GM18511 (cell line): Measurements from ENCODE around the gene RNU6-1.

Experiments used
- ATAC-seq: cut with Tn5 transposase; IDR thresholded peaks from one replicate; pipeline ENCODE4 v1.9.1; 2021; ENCODE audit warnings: mild to moderate bottlenecking, moderate library complexity; ENCODE audit not compliant: unreplicated experiment

RNU6-1 gene

DNA sequence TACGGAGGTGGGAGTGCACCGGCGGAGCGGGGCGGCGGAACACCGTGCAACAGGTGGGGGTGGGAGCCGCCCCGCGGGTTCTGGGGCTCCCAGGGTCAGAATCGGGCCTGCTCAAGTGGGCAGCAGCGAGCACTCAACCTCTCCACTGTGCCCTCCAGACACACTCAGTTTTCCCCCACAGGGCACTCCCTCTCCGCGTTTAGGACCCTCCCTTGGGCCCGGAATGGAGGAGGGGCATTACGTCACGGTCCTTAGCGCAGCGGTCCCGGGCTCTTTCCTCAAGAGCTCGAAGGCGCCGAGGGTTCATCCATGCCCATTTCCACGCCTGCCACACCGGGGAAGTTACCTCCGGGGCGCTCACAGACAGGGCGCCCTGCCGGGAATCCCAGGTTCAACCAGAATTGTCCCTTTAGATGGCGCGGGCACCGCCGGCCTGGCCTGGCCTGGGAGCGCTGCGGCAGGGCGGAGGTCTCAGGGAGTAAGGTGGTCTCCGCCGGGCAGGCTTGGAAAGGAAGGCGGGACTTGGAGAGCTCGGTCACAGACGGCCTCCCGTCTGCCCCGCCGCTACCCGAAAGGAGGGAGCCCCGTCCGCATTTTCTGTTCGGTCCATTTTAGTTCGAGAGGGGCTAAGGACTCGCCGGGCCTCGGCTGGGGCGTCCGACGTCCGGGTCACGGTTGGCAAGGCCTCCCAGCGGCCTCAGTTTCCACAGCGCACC lies 5.1 kb downstream of the RNU6-1 start:
- ATAC-seq: no peak

DNA sequence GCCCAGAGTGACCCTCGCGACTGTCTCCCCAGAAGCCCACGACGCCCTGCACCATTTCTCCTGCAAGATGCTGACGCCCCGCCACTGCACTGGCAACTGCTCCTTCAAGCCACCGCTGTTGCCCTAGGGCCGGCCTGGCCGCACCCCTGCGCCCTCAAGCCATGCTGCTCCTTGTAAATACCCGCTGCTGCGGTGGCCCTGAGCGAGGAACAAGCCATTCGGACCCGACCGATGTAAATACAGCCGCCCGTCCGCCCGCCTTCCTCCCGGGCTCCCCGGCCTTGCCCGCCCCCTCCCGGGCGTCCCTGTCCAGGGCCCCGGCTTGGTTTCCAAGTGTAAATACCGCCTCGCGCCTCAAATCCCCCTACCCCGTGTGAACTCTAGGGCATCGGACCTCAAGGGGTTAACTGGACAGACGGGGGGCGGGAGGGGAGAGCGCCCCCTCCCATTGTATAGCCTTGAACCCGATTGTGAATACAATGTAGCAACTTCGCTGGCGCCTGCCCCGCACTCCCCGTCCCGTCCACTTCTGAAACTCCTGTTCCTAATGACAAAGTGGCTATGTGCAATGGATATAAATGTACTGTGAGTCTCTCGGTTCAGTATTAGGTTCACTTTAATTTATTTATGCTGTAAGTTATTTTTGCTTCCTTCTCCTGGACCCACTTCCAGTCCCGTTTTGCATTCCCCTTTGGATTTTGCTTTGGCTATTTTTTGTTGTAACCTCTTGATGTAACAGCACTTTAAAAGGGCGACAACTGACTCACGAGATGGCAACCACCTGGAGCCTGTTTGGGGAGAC lies 5.9 kb downstream of the RNU6-1 start:
- ATAC-seq: no peak

DNA sequence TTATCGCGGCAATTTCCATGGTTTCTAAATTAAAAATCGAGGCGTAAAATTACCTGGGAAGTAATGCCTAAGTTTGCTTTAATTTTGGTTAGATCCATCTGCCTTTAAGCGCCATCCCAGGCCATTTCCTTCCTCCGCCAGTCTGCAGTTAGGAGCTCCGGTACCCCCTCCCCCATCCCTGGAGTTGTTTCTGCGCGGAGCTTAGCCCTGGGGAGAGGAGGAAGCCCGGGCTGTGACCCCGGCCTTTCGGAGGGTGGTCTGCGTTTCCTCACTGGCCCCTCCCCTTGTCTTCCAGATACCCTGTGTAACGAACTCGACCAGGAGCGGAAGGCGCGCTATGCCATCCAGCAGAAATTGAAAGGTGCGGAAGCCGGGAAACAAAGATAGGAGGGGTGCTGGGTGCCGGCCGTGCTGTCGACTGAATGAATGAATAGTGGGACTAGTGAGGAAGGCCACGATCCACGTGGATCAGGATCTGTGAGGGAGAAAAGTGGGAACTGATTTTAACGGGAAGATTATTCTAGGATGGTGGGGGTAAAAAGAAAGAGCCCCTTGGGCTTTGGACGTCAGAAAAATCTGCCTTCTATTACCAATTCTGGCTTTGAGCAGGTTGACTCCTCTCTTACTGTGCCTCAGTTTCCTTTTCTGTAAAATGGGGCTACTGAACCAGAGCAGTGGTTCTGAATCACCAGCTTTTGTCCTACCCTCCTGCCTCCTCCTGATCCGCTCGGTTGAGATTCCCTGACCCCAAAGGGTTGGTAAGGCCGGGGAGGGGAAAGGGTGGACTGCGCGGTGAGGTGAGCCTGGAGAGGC lies 6.7 kb downstream of the RNU6-1 start:
- no peak for ATAC-seq

DNA sequence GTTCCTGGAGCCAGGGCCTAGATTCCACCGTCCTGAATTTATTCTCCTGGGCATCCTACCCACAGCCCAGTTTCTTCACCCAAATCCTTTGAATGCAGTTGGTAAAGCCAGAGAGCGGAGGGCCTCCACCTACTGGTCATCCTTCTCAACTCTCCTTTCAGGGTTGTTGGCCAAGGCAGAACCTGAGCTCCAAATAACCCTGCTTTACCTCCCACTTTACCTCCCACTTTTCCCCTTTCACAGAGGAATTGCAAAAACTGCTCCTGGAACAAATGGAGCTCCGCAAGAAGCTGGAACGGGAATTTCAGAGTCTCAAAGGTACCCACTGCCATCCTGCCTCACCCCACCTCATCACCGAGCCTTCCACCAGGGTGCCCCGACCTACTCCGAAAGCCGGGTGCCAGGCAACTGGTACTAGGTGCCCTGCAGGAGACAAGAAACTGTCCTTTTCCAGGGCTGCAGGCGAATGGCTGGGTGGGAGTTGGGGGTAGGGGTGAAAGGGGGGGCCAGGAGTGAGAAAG lies 7.8 kb downstream of the RNU6-1 start:
- ATAC-seq: no peak

DNA sequence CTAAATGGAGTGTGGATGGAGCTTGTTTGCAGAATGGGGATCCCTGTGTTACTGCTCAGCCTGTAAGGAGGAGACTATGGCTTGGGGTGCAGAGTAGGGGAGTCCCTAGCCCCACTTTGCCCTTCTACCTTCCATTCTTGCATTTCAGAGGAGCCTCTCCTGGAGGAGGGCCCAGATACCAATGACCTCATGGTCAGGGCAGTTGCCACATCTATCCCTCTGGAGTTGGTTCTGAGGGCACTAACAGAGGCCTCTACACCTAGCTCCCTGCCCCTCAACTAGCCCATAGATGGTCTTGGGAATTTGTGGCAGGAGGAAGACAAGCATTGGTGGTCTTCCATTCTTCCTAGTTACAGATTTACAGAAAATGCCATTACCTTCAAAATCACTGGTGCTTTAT lies 8.5 kb downstream of the RNU6-1 start:
- no peak for ATAC-seq

DNA sequence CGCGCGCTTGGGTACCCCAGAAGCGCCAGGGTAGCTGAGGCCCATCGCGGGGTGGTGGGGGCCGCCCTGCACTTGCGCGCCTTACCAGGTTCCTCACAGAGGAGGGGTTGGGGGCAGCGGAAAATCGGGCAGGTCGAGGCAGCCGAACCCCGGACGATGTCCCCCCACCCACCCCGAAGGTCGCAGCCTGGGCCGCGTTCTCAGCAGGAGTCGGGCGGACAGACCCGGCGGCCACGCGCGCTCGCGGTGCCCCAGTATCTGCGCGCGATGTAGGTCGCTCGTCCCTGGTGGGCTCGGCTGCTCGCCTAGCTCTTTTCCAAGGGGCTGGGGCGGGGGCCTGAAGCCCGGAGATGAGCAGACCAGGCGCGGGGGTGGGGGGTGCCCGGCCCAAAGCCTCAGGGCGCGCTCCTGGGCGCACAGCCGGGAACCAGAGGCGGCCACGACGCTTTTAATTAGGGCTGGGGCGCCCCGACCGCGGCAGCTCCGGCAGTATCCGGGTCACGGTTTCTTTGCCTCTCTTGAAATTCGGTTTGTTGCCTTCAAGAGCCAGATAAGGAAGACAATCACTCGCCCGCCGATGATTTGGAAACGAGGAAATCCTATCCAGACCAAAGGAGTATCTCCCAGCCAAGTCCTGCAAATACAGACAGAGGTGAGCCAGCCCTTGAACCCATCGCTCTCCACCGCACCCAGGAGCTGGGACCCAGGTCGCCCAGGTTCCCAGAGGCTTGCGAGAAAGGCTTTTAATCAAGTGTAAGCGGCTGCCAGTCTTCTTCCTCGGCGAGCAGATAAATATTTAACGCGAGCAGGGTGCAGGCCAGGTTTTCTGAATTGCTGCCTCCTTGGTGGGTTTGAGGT lies 10.0 kb downstream of the RNU6-1 start:
- no peak for ATAC-seq

DNA sequence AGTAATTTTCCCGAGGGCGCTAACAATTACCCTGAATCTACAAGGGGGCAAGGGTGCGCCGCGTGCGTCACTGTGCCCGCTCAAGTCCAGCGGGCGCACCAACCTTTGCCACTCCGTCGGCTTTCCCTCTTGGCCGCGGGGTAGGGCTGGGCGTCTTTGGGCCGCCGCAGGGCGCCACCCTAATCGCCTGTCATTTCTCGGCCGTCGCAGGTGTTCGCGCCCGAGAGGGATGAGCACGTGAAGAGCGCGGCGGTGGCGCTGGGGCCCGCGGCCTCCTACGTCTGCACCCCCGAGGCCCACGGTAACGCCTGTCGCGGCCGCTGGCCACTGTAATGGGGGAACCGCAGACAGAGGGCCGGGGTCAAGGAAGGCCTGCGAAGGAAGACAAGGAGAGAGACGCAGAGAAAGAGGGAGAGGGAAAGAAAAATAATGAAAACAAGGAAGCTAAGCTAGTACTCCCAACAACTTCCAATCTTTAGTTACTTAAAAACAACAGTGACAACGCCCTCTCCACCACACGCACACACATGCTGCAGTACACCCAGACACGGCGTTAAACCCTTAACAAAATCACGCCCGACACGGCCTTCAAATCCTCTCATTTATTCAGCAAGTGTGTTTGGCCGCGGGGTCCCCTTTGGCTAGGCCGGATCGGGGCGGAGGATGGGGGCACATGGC lies 10.7 kb downstream of the RNU6-1 start:
- ATAC-seq: no peak

DNA sequence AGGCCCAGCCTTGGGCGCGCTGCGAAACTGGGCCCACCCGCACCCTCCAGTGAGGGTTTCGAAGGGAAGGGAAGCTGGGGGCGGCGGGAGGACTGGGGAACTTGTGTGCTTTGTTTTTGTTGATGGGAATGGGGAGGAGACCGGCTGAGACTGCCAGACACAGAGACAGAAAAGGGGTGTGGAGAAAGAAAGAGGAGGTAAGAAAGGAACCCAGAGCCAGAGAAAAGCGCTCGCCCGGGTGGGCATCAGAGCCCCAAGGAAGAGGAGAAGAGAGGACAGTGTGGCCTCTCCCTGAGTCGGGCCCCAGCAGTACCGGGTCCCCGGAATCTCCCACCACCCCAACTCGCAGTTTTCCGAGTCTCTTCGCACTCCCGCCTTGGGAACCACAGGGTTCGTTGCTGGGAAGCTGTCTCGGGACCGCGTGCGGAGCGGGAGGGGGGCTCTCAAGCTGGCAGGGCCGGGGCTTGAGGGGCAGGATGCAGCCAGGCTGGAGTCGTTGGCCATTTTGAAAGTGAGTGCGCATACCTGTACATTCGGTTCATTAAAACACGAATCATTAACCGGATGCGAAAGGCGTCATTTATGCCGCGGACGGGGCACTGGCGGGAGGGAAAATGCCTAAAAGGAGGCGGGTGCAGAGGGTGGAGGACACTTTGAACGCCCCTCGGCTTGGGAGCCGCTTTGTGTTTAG lies 11.4 kb downstream of the RNU6-1 start:
- no peak for ATAC-seq

DNA sequence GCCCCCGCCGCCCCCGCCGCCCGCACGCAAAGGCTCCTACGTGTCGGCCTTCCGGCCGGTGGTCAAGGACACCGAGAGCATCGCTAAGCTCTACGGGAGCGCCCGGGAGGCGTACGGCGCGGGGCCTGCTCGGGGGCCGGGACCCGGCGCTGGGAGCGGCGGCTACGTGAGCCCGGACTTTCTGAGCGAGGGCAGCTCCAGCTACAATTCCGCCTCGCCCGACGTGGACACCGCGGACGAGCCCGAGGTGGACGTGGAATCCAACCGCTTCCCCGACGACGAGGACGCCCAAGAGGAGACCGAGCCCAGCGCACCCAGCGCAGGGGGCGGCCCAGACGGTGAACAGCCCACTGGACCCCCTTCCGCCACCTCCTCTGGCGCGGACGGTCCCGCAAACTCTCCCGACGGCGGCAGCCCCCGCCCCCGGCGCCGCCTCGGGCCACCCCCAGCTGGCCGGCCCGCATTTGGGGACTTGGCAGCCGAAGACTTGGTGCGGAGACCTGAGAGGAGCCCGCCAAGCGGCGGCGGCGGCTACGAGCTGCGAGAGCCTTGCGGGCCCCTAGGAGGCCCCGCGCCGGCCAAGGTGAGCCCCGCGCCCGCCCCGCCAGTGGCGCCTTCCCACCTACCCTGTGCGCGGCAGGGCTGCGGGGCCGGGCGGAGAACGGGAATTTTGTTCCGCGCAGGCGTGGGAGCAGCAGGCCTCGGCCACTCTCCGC lies 12.1 kb downstream of the RNU6-1 start:
- ATAC-seq: no peak

DNA sequence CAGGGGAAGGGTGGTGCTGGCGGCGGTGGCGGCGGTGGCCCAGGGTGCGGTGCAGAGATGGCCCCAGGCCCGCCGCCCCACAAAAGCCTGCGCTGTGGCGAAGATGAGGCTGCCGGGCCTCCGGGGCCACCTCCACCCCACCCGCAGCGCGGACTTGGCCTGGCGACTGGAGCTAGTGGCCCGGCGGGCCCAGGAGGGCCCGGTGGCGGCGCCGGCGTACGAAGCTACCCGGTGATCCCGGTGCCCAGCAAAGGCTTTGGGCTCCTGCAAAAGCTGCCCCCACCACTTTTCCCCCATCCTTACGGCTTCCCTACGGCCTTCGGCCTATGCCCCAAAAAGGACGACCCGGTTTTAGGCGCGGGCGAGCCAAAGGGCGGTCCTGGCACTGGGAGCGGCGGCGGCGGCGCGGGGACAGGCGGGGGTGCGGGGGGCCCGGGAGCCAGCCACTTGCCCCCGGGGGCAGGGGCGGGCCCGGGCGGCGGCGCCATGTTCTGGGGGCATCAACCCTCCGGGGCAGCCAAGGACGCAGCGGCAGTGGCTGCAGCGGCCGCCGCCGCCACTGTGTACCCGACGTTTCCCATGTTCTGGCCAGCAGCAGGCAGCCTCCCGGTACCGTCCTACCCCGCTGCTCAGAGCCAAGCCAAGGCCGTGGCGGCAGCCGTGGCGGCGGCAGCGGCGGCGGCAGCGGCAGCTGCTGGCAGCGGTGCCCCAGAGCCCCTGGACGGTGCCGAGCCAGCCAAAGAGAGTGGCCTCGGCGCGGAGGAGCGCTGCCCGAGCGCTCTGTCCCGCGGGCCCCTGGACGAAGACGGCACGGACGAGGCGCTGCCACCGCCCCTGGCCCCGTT lies 12.9 kb downstream of the RNU6-1 start:
- ATAC-seq: no peak

DNA sequence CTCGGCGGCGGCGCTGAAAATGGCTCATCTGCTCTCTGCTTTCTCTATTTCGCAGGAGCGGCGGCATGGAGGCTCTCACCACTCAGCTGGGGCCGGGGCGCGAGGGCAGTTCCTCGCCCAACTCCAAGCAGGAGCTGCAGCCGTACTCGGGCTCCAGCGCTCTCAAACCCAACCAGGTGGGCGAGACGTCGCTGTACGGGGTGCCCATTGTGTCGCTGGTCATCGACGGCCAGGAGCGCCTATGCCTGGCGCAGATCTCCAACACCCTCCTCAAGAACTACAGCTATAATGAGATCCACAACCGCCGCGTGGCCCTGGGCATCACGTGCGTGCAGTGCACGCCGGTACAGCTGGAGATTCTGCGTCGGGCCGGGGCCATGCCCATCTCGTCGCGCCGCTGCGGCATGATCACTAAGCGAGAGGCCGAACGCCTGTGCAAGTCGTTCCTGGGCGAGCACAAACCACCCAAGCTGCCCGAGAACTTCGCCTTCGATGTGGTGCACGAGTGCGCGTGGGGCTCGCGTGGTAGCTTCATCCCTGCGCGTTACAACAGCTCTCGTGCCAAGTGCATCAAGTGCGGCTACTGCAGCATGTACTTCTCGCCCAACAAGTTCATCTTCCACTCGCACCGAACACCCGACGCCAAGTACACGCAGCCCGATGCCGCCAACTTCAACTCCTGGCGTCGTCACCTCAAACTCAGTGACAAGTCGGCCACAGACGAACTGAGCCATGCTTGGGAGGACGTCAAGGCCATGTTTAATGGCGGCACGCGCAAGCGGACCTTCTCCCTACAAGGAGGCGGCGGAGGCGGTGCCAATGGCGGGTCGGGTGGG lies 13.7 kb downstream of the RNU6-1 start:
- ATAC-seq: no peak

DNA sequence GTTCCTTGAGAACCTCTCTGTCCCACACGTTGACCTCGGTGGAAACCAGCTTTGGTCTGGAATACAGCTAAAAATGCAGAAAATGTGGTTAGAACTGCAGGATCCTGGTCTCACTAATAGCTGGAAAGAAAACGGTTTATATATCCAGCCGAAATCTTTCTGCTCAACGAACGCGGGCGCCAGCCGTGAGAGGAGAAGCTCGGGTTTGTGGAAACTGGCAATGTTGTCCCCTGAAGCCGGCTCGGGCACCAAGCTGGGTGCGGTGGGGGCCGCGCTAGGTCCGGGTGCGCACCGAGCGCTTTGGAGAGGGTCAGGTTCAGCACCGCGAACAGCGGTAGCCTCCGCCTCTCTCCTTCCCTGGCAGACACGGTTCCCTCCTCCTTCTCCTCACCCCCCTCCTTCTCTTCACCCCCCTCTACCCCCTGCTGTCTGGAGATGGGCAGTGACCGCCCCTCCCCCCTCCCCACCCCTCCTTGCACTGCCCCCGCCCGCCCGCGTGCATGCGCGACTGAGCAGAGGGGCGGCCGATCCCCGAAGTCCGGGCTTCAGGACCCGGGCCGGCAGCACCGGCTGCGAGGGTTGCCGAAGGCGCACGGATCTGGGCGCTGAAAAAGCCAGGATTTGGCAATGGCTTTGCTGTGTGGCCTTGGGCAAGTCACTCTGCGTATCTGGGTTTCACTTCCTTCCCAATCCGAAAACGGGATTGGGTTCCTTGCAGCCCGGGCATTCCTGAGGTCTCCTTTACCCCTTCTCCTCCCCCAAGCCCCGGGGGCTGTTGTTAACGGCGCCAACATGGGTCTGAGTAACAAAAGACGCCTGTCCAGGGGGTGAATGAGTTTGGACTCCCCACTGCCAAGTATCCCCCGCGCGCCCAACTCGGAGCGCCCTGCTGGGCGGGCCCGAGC lies 14.6 kb downstream of the RNU6-1 start, which contains the start of gene SKOR1:
Gene SKOR1 (plus strand): TSS at position 534 of the 905 bp plus-strand sequence. CDS start 94 bp downstream, at position 628.
- no peak for ATAC-seq

DNA sequence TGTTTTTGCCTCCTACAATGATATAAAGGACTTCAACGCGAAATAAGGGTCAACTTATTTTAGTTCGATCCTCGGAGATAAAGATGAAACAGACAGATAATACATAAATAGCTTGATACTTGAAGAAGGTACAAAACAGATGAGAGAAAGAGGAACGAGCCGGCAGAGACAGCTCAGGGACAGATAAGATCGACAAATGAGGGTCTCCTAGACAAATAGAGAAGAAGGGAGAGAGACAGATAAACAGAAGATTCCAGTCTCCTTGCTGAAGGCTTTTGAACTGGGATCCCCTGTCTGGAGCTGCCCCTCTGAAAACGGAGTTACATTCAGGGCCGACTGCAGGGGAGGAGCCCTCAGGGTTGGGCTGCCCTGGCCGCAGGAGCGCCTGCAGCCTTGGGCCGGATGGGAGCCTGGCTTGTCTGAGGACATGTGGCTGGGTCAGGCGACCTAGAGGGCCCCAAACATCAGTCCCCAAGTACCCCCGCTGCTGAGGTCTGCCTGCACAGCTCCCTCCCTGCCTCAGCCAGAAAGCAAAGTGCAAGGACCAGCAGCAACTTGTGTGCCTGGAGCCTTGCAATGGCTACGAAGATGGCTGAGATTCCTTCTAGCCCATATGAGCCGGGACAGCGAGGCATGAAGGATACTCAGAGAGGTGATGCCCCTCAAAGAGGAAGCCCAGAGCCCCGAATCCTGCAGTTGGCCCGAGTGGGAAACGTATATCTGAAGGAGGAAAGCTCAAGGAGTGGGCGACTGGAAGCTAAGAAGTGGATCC lies 15.5 kb downstream of the RNU6-1 start:
- no peak for ATAC-seq

DNA sequence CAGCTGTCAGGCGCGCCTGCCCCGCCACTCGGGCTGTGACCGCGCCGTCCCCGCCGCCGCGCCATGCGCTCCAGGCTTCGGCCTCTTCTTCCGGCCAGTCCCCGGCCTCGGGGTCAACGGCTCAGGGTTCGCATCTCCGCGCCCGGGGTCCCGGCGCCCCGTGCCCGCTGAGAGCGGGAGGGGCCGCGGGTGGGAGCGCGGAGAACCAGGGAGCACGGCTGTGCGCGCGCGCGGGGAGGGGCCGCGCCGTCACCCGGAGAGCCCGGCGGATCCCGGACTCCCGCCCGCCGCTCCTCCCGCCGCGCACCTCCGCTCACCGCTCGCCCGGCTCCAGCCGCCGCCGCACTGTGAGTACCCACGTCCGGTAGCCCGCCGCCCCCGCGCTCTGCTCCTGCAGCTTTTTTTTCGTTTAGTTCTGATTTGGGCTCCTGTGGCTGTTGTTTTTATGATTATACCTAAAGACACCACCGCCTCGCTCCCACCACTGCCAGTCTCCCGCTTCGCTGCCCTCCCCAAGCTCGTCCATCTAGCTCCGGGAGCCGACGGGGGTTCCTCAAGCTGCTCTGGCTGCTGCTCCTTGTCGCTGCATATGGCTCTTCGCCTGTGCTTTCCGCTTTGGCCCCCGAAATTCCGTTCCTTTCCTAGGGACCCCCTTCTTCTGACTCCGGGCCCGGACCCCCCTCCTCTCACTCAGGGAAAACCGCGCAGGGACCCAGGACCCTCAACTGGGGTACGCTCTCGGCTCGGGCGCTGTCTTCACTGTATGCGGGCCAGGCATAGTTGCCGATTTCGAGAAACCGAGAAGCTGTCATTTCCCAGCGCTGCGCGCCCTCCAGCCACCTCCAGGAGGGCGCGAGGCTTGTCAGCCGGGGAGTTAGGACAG lies 16.3 kb downstream of the RNU6-1 start:
- ATAC-seq: no peak
